CD4-positive, alpha-beta T cell treated with Interleukin-6 at 100 ng/mL for 8 hours (primary cell): Measurements from ENCODE around the gene TMEM266.
A peak's percentile ranks its signal among the peaks of the same experiment; 100 is the strongest.
"Not testable (repeated sequence)": the region's sequence is repeated elsewhere in the genome, so short reads cannot be mapped to it uniquely, and the experiment has no call there.

ENCODE experiments used
- DNase-seq: peaks from one replicate; pipeline ENCODE4 v3.0.0-alpha.2; 2020; ENCODE audit warnings: mixed read lengths, low spot score

The TMEM266 gene, protein sequence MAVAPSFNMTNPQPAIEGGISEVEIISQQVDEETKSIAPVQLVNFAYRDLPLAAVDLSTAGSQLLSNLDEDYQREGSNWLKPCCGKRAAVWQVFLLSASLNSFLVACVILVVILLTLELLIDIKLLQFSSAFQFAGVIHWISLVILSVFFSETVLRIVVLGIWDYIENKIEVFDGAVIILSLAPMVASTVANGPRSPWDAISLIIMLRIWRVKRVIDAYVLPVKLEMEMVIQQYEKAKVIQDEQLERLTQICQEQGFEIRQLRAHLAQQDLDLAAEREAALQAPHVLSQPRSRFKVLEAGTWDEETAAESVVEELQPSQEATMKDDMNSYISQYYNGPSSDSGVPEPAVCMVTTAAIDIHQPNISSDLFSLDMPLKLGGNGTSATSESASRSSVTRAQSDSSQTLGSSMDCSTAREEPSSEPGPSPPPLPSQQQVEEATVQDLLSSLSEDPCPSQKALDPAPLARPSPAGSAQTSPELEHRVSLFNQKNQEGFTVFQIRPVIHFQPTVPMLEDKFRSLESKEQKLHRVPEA

DNA sequence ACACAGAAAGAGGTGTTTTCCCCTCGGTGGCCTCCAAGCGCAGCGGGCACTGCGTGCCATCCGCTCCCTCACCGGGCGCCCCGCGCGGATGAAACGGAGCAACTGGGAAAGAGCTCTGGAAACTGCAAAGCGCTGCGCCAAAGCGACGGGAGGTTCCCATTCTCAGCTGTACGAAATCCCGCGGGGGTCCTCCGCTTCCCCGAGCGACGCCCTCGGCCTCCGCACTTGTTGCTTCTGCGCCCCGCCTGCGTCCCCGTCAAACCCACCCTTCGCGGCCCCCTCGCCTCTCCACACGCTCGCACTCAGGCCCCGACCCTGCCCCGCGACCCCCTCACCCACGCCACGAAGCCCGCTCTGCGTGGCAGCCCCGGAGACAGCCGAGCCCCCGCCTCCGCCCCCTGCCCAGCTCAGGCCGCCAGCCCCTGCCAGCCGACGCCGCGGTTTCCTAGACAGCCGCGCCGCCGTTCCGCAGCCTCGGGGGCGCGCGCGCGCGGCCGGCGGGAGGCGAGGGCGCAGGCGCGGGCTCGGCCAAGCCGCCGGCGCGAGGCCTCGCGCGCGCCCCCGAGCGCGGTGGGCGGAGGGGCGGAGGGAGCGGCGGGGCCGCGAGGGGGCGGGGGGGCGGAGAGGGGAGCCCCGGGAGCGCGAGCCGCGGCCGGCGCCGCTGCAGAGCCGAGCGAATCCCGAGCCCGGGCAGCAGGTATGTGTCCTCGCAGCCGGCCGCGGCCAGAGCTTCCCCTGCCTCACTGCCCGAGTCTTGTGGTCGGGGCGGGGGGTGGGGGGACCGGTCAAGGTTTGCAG lies at the start of gene TMEM266:
Gene TMEM266 (plus strand): TSS at position 666 of the 798 bp plus-strand sequence. CDS start 74,279 bp downstream, outside the sequence.
- no peak for DNase-seq

DNA sequence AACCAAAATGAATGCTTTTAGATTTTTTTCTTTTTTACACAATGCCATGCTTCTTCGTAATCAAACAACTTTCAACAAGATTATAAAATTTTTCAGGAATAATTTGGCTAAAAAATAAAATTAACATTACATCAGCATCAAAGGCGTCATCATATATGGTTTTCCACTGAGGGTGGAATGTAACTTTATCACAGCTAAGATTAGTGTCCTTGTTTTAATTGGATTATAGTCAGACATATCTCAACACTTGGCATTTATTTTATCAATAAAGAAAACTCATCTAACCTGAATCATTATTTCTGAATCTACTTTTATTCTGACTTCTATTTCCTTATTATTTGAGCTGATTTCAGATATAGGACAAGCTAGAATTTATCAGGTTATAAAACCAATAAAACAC lies 49.2 kb upstream of the TMEM266 start:
- no peak for DNase-seq

DNA sequence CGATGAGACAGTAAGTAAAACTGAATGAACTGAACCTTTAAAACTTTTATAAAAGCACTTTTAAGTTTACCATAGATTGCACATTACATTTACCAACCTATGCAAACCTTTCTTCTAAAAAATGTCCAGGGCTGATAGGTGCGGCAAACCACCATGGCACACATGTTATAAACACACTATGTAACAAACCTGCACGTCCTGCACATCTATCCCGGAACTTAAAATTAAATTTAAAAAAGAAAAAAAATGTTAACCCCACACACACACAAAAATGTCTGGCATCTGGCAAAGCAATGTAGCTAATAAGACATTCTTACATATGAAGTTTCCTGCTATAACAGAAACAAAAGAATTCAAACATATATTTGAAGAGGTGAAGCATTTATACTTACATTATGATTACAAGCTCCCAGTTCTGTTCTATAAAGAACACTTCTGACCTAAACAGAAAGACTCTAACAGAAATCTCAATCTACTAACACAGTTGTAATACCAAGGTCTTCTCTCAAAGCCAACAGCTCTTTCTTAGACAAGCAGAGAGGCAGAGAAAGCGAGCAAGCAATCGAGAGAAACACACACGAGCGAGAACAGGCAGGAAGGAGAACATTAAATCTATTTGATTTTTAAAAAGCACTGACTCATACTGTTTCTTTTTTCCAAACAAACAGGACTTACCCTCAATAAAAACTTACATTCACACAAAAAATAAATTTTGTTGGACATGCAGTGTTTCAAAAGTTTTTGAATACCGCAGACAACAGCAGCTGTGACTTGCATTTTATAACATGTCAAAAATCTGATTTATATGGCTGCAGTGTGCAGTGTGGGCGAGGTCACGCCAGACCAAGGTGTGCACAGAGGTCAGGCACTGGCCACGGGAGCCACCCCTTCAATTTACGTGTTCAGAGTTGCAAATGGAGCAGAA lies 47.9 kb upstream of the TMEM266 start, which contains the start of gene NRG4:
Gene NRG4 (minus strand): TSS at position 798 of the 925 bp plus-strand sequence. CDS start 1,194 bp downstream, outside the sequence.
- no peak for DNase-seq

DNA sequence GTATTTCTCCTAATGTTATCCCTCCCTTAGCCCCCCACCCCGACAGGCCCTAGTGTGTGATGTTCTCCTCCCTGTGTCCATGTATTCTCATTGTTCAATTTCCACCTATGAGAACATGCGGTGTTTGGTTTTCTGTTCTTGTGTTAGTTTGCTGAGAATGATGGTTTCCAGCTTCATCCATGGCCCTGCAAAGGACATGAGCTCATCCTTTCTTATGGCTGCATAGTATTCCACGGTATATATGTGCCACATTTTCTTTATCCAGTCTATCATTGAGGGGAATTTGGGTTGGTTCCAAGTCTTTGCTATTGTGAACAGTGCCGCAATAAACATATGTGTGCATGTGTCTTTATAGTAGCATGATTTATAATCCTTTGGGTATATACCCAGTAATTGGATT lies 46.3 kb upstream of the TMEM266 start:
- DNase-seq, result not testable (repeated sequence)

DNA sequence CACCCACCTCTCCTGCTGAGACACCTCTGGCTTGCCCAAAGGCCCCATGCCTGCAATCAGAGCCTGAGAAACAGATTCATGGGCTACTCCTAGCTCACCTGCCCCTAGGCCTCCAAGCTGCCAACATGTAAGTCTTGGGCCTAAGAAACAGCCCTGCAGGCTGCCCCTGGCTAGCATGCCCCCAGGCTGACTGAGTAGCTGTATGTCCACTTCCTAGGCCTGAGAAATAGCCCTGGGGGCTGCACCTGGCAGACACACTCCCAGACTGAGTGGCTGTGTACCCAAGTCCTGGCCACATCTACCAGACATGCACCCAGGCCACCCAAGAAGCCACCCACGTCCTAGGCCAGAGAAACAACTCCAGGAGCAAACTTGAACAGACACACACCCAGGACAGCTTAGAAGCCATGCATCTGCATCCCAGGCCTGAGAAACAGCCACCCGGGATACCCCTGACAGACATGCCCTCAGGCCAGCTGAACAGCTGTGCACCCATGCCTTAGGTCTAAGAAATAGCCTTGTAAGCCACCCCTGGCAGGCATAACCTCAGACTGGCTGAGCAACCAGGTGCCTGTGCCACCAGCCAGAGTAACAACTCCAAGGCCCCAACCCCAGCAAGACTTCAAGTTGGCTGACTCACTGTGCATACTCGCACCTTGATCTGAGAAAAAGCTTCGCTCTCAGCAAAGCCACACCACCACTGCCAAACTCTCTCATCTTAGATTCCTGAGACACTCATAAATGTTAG lies 35.6 kb upstream of the TMEM266 start:
- DNase-seq, result no peak

DNA sequence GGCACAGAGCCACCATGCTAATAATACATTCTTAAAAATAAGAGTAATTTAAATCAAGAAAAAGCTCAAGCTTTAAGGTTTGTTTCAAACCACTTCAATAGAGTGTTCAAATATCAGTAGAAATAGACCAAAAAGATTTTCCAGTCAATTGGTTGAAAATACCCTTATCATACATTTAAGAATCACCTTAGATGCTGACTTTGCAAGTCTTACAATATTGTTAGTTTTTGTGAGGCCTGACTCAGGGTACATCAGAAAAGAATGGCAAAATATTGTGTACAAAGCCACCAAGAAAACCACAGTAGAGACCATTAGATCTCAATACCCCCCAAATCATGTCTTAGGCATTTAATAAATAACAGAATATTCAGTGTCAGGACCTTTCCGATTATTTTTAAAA lies 27.7 kb upstream of the TMEM266 start:
- DNase-seq, result no peak

DNA sequence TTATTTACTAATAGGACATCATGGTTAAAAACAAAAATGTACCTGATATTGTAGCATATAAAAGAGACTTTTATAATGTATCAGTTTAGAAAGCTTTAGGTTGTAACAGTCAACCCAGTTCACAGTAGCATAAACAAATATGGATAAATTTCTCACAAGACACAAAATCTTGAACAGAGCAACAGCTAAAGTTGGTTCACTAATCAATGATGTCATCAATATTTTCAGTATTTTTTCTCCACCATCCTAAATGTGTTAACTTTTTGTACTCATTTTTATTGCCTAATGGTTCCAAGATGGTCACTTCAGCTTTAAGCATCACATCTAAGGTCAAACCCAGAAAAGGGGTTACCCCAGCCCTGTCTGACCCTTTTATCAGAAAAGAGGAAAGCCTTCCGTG lies 26.3 kb upstream of the TMEM266 start:
- DNase-seq, result no peak

DNA sequence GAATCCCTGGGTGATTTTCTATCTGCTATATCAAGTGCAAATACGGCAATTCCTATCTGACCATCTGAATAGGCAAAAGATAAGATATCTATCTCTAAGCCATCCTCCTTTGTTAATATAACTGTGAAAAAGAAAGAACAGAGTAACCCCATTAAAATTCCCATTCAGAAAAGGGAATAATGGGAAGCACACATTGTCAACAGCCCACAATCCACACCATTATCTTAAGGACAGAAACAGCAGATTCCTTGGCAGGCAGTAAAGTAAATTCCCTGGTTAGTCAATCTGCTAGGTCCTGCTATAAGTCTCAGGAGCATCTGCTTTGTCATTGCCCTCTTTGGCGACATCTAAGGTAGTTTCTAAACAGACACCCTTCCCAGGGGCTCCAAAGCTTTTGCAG lies 25.7 kb upstream of the TMEM266 start:
- no peak for DNase-seq

DNA sequence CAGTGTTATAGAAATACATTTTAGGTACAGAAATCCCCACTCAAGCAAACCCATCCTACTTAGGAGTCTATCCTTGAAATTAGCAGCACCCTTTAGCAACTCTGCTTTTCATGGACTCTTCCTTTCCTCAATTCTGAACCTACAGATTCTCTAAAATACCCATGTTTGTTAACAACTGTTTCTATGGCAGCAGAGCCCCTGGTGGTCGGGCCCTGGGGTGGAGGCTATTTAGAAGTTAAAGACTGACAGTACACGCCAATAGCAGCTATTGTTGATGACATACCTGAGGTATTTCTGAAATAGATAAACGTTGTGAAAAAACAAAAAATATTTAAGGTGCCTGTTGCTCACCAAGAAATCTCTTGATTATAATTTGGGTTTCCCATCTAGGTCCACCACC lies 24.2 kb upstream of the TMEM266 start:
- DNase-seq, result no peak

DNA sequence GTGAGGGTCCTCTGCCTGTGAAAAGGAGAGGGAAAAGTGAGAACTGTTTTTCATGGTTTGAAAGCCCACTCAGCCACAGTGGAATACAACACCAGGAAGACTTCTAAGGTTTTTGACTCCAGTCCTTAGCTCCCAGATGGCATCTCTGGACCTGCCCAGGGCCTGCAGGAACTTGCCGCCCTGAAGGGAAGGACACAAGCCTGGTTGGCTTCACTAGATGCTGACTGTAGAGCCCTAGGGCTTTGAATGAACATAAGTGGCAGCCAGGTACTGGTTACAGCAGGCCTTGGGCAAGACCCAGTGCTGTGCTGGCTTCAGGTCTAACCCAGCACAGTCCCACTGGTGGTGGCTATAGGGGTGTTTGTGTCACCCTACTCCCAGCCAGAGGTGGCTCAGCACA lies 21.3 kb upstream of the TMEM266 start:
- DNase-seq, result no peak

DNA sequence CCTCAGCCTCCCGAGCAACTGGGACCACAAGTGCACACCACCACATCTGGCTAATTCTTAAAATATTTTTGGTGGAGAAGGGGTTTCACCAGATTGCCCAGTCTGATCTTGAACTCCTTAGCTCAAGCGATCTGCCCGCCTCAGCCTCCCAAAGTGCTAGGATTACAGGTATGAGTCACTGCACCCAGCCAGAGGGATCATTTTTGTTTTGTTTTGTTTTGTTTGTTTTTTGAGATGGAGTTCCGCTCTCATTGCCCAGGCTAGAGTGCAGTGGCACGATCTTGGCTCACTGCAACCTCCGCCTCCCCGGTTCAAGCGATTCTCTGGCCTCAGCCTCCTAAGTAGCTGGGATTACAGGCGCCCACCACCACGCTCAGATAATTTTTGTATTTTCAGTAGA lies 5.6 kb upstream of the TMEM266 start:
- not testable (repeated sequence) for DNase-seq

DNA sequence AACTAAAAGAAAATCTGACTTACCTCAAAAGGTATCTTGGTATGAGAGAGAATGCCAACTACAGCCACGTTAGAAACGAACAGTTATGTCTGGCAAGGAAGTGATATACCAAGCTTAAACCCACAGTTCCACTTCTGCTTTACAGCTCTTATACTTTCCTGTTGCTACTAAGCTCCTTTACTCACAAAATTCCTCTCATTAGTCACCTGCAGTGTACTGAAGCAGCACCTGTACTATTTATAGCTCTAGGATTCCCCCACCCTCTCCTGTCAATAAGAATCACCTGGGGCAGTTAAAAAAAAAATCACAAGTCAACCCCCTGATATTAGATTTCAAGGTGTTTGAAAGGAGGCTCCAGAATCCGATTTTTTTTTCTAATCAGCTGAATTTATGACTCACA lies 2.9 kb upstream of the TMEM266 start:
- no peak for DNase-seq

DNA sequence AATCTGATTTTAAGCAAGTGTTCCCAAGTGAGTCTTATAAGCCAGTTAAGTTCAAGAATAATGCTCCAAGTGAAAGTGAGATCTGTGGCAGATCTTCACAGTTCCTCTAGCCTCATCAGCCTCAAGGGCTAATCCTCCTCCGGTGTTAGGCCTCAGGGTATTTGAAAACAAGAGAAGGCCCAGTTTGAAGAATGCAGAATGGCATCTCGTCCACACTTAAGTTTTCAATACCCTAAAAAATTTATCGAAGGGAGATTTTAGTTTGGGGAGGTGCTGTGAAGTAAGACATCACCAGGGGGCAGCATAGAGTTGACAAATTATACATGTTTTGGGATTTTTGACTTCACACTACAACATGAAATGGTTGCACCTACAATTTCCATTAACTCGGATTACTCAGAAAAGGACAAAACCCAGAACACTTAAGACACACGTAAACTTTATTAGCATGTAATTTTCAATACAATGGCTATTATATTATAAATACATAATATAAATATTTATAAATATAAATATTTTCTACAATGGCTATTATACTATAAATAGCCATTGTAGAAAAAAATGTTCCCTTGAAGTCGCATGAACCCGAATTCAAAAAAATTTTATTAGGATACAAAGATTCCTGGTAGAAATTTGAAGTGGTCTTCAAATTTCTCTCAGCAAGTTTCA lies 2.3 kb upstream of the TMEM266 start:
- DNase-seq, result peak; percentile 25

DNA sequence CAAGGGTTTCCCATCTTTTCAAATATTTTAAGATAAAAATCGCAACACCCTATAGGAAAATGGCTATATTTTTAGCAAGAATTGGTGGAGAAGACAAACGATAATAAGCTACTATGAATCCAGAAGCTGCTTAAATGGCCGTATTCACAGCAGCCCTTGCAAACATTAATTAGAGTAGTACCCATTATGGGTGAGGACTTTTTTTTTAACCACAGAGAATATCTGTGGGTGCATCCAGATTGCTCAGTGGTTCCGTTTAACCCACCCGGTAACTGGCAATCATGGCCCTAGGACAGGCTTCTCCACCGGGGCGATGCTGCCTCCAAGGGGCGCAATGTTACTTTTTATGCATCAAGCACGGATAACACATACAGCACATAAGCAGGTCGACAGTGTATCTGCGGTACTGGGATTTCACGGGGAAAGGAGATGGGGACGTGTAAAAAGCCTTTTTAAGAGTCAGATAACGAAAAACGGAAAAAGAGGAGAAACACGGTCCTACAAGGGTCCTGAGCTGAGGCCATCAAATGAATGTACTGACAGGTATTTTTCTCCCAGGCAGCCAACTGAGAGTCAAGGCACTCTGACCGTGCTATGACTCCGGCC lies 968 bp upstream of the TMEM266 start:
- DNase-seq, result no peak

DNA sequence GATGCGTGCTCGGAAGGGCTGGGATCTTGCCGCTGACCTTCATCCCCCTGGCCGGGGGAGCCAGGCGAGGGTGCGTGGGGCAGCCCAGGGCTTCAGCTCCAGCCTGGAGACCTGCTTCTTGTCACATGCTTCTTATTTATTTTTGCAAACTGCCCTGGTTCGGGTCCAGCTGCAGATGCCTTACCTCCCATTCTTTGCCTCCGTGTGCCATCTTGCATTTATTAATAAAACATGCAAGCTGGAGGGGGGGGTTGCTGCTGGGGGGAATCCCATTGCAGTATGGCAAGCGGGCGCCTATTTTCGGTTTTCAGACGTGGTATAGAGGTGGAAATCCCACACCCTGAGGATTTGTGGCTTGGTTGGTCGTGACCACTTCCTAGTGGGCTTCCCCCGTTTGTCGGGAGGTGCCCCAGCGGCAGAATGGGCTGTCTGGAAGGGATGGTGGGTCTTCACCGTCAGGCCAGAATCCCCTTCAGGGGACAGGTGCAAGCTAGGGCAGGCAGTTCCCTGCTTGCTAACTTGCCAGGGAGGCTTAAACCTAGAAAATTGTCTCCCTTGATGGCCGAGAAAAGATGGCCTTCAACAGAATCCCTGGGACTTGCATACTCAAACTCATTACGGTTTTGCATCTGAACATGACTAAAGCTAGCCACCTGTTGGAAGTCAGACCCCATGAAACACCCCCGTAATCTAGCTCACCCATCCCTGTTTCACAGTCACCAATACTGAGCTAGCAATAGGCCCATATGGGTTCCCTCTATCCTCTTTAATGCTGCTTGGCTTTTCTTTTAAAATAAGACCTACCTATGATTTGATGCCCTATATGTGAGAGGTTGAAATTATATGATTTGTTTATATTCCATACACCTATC lies 569 bp downstream of the TMEM266 start:
- DNase-seq, result no peak

DNA sequence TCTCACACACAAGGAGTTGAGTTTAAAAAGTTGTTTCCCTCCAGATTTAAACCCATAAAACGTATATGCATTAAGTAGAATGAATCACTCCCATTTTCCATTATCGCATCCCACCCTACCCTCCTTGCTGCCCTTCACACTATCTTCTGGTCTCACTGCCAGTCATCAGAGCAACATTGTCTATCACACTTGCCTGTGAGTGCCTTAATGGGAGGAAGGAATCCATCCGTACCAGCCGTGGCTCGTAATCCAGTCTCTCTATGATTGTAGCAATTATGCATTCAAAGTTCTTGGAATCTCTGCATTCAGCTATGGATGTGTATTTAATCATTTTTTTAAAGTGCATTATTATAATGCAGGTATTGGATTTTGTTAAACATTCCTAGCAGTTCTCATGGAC lies 1.9 kb downstream of the TMEM266 start:
- no peak for DNase-seq

DNA sequence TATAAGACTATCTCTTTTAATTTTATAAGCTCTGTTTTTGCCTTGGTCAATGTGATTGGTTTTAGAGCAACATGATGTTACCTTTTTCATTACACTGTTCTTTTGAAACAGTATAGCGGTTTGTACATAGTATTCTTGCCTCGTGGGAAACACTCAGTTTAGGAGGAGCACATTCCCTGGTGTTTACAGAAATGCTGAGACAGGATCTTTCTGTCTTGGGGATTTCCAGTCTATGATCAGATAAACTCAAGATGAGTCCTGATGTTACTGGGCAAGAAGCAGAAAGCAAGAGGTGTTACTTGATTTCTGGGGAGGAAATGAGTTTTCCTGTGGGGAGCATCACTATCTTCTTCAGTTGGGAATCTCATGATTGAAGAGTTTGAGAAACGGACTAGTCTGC lies 2.5 kb downstream of the TMEM266 start:
- no peak for DNase-seq

DNA sequence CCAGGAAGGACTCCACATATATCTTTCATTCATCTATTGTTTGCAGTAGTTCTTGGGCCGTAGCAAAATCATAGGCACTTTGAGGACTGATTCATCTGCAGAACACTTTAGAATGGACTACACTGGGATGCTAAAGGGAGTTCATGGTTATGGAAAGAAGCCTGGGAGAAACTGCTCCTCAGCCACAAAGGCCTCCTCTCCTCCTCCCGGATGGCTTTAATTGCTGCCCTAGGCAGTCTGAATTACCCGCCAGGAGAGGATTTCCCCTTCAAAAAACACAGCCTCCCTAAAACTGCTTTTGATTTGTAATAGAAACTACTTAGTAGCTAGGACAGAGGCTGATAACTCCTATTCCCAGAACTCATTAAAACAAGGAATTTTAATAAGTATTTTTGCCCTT lies 4.6 kb downstream of the TMEM266 start:
- no peak for DNase-seq

DNA sequence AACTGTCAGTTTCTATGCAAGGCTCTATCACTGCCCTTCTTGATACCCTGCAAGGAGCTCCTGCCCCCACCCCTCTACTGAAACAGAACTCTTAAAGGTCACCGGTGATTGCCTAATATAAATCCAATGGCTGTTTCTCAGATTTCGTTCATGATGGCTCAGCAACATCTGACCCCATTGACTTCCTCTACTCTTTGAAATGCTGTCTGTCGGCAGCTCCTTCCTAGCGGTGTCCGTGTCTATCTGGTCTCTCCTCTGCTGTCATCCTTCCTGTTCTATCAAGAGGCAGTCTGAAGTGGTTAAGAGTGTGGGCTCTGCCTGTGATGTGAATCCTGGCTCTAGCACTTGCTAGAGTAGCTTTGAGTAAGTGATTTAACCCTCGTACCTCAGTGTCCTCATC lies 5.5 kb downstream of the TMEM266 start:
- DNase-seq, result peak; percentile 11
